Prostate gland (tissue), 2 donors: ENCODE data around the gene POTEB. TPM values are rescaled to one million over a fixed set of nuclear protein-coding genes. Genes with fewer than 3 reads are reported as not detected.
"Not testable (repeated sequence)": the region's sequence is repeated elsewhere in the genome, so short reads cannot be mapped to it uniquely, and the experiment has no call there.

Experiments used
- DNase-seq: peaks from one replicate; pipeline ENCODE4 v3.0.0-alpha.2; 2019; ENCODE audit warnings: low spot score
- H3K27ac ChIP-seq, 2 donors: fragments of 200-600 bp; sonication (generic); 2 replicates each; pipeline ENCODE4 v1.5.1; 2017 to 2019
- H3K27me3 ChIP-seq: fragments of 200-600 bp; sonication (generic); replicated peaks from 2 replicates; pipeline ENCODE4 v1.5.1; 2019; ENCODE audit not compliant: insufficient read depth
- H3K36me3 ChIP-seq, 2 donors: fragments of 200-600 bp; sonication (generic); 1 replicate in 1 of 2; 2 replicates in 1 of 2; pipeline versions ENCODE4 v1.5.1 to v1.8.1; 2017 to 2019
- H3K4me1 ChIP-seq: fragments of 200-600 bp; sonication (generic); replicated peaks from 2 replicates; pipeline ENCODE4 v1.5.1; 2019
- H3K4me3 ChIP-seq, 2 donors: fragments of 200-600 bp; sonication (generic); 2 replicates each; pipeline ENCODE4 v1.5.1; 2017 to 2019
- H3K9me3 ChIP-seq: fragments of 200-600 bp; sonication (generic); 2 replicates; pipeline ENCODE4 v1.5.1; 2017
- WGBS: methylation state at CpG from one replicate; pipeline ENCODE4 v1.1.5; 2018; 5-methylcytosine and 5-hydroxymethylcytosine counted together
- intact Hi-C: fragments of 100-400 bp; cut with DNase I; formaldehyde crosslinking; loops from one replicate; pipeline ENCODE4 v1.14.2; 2022
- microRNA-seq: library from miRNA; unstranded; fragments of <30 nt; microRNA quantifications from one replicate; pipeline ENCODE4, GENCODE V29; 2016
- small RNA-seq, 2 donors: library from RNA; depleted of rRNA; stranded (forward); fragments of <200 nt; gene quantifications; one replicate each; pipeline ENCODE3, GENCODE V24; 2016
- total RNA-seq, 2 donors: library from RNA; depleted of rRNA; stranded (reverse); fragments of >200 nt; gene quantifications; one replicate each; pipeline ENCODE4 v1.1.0, GENCODE V29; 2016

Gene POTEB
- total RNA-seq = 1 to 10 TPM in 1 of 2 donors, not detected in 1; 3.1 TPM

GRCh38 chr15:21877635-21878034 lies at the start of gene POTEB:
Gene POTEB, minus strand, starts transcription at chr15:21877735. Its CDS starts 489 bp downstream, at chr15:21877246.
- H3K27ac ChIP-seq, H3K4me1 ChIP-seq, H3K36me3 ChIP-seq, H3K27me3 ChIP-seq, intact Hi-C loops, DNase-seq, H3K4me3 ChIP-seq, H3K9me3 ChIP-seq: not testable (repeated sequence)
- no CpG with 5 or more reads among the region's 36 CpGs for WGBS

- H3K4me3 ChIP-seq, H3K9me3 ChIP-seq, H3K27me3 ChIP-seq, H3K36me3 ChIP-seq, H3K4me1 ChIP-seq, intact Hi-C loops, H3K27ac ChIP-seq, DNase-seq: not testable (repeated sequence)
- no CpG with 5 or more reads among the region's 6 CpGs for WGBS
Measured at GRCh38 chr15:21890955-21891354, 13.4 kb upstream of the POTEB start.

GRCh38 chr15:21889542-21889941 lies 12.0 kb upstream of the POTEB start:
- H3K9me3 ChIP-seq, H3K4me3 ChIP-seq, H3K27me3 ChIP-seq, H3K36me3 ChIP-seq, intact Hi-C loops, DNase-seq, H3K27ac ChIP-seq, H3K4me1 ChIP-seq: not testable (repeated sequence)
- no CpG with 5 or more reads among the region's 47 CpGs for WGBS

- DNase-seq, H3K9me3 ChIP-seq: not testable (repeated sequence)
Measured at GRCh38 chr15:21838831-21839230, 38.7 kb downstream of the POTEB start.

More at GRCh38 chr15:21838831-21839230, 38.7 kb downstream of the POTEB start:
- H3K36me3 ChIP-seq, H3K4me3 ChIP-seq, intact Hi-C loops, H3K27ac ChIP-seq, H3K27me3 ChIP-seq, H3K4me1 ChIP-seq: not testable (repeated sequence)
- WGBS = no CpG with 5 or more reads among the region's 1 CpG

Small RNA genes within 50 kb of the gene (microRNA-seq; reads per million reads assigned to microRNA genes)
- not detected for gene MIR3118-4

Small RNA genes within 50 kb of the gene (small RNA-seq; reads per million reads assigned to genes)
- gene MIR3118-4 (0 reads per million in 2 donors), gene RNU6-631P (0 reads per million in 2 donors)

Other genes starting within 250 kb of the POTEB start
- not detected for gene OR4M2, start 202.8 kb upstream of the POTEB start, total RNA-seq